ENCODE measurements around the gene CUTA.
A peak's percentile ranks its signal among the peaks of the same experiment; 100 is the strongest.

CUTA gene

DNA sequence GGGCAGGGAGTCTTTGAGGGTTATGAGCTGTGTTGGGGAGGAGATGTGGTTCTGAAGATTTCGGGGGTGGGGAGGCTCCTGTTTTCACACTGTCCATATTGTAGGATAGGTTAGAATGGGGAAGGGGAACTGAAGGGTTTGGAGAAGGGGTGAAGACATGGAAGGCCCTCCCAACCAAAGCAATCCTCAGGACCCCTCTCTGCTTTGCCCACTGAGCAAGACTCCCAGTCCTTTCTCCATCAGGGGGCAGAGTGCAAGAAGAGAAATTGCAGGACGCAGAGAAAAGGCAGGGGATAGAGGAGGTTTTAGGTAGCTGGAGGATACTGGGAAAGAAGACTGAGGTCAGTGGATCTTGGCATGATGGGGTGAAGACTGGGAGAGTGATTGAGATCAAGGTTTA, 5.9 kb upstream of the CUTA start:
- TF ChIP-seq ZNF274 (IDR thresholded peaks at IDR 0.05; ENCODE audit: low read depth, low read length) = no peak
- H3K4me3 ChIP-seq (ENCODE audit: low read length) = no peak overlapping the region

DNA sequence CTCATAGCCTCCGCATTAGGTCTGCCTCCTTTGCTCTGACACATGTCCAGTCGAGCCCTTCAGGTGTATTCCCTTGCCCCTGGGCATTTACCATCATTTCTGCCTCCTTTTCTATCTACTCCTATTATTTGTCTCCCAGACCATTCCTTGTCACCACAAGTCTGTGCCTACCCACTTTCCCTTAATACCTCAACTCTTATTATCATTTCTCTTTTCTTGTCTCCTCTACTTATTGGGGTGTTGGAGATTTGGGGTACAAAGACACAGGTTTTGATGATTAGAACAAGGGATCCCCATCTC, 3.4 kb upstream of the CUTA start:
- H3K4me3 ChIP-seq (ENCODE audit: low read length) = no peak overlapping the region
- no peak for TF ChIP-seq ZNF274 (IDR thresholded peaks at IDR 0.05; ENCODE audit: low read depth, low read length)

DNA sequence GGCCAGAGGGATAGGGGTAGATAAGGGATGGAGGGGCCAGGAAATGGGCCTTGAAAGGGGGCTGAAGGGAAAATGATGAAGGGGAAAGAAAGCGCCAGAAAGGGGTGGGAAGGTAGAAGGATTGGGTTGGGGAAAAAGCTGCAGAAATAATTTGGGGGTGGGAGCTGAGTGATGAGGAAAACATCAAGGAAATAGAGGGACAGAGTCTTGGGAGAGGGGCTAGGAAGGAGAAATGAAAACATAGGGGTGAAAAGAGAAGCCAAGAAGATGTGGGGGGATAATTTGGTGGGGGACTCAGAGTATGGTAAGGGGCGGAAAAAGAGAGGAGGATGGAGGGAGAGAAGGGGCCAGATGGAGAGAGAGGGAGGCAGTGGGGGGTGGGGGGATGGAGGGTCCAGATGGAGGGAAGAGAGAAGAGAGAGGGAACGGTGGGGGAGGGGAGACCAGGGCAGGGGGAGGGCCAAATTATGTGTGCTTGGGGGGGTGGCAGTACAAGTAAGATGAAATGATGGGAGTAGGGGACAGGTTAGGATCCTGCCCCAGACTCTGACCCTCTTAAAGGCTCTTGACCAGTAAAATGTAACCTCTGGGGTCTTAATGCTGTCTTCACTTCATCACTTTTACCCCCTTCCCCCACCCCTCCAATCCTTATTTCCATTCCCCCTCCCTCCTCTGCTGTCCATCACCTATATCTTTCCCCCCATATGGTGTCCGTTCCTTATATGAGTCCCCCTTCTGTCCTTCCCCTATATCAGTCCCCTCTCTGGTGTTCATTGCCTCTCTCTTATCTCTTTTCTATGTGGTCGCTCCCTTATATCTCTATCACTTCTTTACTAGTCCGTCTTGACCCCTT, 2.8 kb upstream of the CUTA start:
- no peak for TF ChIP-seq ZNF274 (IDR thresholded peaks at IDR 0.05; ENCODE audit: low read depth, low read length)
- no peak overlapping the region for H3K4me3 ChIP-seq (ENCODE audit: low read length)

DNA sequence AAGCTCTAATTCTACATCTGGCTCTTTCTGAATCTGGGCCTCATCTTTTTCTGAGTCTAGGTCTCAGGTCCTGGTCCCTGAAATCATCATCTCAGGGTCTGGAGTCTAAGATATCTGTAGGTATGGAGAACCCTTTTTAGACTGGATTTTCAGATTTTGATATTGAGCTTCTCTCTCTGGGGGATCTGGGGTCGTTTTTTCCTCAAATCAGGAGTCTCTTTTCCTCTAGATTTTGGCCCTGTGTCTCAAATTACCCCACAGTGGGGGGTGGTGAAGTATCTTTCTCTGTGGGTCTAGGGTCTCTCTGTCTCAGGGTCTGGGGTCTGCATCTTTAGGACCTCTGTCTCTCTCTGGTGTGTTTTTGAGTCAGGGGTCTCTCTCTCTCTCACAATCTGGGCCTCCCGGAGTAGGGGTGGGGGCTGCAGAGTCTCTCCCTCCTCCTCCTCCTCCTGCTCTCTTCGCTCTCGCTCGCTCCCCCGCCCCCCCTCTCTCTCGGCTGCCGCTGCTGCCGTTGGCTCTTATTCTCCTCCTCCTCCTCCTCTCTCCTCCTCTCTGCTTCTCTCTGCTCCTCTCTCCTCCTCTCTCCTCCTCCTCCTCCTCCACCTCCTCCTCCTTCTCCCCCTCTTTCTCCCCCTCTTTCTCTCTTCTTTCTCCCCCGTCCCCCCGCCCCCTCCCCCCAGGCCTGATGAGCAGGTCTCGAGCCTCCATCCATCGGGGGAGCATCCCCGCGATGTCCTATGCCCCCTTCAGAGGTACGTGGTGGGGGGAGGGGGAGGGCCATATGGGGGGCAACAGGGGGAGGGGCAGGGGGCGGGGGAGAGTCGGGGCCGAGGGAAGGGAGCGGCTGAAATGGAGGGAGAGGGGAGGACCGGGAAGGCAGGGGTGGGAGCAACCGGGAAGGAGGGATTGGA, 1.9 kb upstream of the CUTA start, which contains the start of gene SYNGAP1:
Gene SYNGAP1, plus strand, starts transcription at position 486 of the 911 bp plus-strand sequence. Its CDS starts 200 bp downstream, at position 686.
- TF ChIP-seq ZNF274 (IDR thresholded peaks at IDR 0.05; ENCODE audit: low read depth, low read length) = no peak
- H3K4me3 ChIP-seq (ENCODE audit: low read length) = no peak within 1 kb of the TSS; the same call in 1 of the 2 replicates

DNA sequence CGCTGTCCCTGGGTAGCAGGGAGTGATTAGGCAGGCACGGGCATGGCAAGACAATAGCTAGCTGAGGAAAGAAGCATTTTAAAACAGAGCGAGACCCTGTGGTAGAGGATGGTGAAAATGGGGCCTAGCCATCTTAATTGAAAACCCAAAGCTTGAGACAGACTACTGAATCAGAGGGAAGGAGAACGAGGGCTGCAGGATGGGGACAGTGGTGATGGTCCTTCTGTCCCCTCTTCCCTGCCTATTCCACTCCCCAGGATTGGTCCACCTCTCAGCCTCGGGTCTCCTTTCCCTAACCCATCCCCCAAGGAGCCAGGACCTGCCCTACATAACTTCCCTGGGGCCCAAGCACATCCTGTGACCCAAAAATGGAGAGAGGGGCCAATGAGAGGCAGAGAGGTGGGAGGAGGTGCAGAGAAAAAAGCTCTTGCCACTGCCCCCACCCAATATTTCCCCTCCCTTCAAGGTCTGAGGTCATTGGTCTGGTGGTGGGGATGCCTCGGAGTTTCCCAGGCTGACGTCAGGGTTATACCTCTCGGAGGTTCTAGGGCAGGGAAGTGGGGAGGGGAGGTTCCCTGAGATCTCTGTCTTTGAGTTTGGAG, 884 bp upstream of the CUTA start:
- no peak for TF ChIP-seq ZNF274 (IDR thresholded peaks at IDR 0.05; ENCODE audit: low read depth, low read length)
- H3K4me3 ChIP-seq (ENCODE audit: low read length) = peak overlapping the region; percentile 37; the same call in 1 of the 2 replicates

DNA sequence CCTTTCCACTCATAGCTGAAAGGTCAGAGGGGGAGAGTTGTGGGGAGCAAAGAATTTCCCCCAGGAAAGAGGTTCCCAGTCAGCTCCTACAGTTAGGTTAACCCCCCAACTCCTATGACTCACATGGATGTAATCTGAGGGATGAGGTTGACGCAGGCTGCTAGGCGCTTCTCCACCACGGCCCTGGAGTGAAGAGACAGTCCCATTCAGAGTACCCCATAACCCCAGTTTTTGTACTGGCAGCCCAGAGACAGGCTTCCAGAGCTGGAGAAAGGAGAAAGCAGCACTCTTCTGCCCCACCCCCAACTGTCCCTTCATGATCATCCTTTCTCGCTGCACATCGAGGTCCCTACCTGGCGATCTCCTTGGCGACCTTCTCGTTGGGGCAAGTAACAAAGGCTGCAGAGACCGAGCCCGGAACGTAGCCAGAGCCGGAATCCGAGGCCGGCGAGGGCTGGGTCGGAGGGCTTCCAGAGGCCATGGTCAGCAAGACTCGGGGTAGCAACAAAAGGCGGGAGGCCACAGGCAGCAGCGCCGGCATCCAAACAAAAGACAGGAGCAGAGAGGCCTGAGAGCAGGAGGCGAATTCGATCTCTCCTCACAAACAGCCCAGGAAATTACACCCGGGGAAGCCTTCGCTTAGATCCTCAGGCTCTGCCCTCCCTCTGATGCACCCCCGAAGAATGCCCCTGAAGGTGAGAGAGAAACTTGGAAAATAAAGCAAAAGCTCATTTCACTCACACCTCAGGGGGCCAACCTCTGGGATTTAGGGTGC, 592 bp downstream of the CUTA start:
- TF ChIP-seq ZNF274 (IDR thresholded peaks at IDR 0.05; ENCODE audit: low read depth, low read length) = no peak
- H3K4me3 ChIP-seq (ENCODE audit: low read length) = peak overlapping the region; percentile 80

DNA sequence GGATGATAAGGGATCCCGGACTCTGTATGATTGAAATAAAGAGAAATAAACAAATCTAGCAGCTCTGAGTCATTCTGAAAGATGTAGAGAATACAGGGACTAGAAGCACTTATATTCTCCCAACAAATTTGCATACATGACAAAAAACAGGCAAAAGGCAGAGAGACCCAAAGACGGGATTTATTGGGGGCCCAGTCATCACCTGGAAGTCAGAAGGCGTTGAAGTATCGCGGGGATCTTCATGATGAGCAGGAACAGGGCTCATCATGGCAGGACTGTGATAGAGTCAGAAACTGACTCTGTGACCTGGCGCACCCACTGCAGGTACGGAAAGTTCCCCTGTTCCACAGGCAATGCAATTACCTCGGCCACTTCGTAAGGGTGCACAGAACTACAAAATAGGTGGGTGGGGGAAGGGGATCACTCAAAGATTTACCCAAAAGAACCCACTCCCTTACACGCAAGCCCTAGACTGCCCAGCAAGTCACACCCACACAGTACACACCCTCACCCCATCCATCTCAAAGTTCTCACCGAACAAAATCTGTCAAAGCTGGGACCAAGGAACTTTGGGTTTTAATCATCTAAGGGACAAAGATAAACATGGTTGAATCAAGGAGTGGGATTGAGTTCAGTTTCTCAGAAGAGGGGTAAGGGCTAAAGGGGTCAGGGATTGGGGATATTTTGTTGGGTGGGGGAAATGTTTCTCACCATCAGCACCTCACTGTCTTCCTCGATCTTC, 1.4 kb downstream of the CUTA start:
- TF ChIP-seq ZNF274 (IDR thresholded peaks at IDR 0.05; ENCODE audit: low read depth, low read length) = no peak
- H3K4me3 ChIP-seq (ENCODE audit: low read length) = peak overlapping the region; percentile 80

DNA sequence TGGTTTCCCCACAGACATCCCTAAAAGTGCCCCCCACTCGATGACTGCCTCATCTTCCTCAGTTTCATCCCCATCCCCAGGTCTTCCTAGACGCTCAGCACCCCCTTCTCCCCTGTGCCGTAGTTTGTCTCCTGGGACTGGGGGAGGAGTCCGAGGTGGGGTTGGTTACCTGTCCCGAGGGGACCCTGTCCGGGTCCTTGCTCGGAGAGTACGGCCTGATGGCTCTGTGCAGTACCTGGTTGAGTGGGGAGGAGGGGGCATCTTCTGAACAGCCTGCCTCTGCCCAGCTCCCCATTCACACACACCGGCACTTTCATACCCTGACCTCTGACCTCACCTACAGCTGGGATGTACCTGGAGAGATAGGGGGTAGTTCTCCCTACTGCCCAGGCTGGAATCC, 2.1 kb downstream of the CUTA start:
- no peak for TF ChIP-seq ZNF274 (IDR thresholded peaks at IDR 0.05; ENCODE audit: low read depth, low read length)
- peak overlapping the region; percentile 32; the same call in 1 of the 2 replicates for H3K4me3 ChIP-seq (ENCODE audit: low read length)

DNA sequence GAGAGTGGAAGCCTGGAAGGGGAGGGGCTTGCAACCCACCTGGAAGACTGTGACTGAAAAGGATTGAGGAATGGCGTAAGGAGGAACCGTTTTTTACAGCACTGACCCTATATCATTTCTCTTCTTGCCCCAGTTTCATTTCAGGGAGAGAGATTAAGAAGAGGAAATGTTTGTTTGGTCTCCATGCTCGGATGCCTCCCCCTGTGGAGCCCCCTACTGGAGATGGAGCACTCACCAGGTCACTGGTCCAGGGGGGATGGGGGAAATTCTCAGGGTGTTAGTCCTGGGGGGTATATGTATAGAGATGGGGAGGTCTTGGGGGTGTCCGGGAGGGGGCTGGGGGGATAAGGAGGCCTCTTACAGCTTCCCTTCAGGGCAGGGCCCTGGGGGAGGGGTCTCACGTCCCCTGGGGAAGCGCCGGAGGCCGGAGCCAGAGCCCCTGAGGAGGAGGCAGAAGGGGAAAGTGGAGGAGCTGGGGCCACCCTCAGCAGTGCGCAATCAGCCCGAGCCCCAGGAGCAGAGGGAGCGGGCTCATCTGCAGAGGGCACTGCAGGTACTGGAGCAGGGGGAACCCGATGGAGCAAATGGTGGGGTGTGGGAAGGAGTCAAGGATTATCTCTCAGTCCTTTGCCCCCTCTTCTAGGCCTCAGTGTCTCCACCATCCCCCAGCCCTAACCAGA, 3.2 kb downstream of the CUTA start:
- TF ChIP-seq ZNF274 (IDR thresholded peaks at IDR 0.05; ENCODE audit: low read depth, low read length) = no peak
- H3K4me3 ChIP-seq (ENCODE audit: low read length) = no peak overlapping the region

DNA sequence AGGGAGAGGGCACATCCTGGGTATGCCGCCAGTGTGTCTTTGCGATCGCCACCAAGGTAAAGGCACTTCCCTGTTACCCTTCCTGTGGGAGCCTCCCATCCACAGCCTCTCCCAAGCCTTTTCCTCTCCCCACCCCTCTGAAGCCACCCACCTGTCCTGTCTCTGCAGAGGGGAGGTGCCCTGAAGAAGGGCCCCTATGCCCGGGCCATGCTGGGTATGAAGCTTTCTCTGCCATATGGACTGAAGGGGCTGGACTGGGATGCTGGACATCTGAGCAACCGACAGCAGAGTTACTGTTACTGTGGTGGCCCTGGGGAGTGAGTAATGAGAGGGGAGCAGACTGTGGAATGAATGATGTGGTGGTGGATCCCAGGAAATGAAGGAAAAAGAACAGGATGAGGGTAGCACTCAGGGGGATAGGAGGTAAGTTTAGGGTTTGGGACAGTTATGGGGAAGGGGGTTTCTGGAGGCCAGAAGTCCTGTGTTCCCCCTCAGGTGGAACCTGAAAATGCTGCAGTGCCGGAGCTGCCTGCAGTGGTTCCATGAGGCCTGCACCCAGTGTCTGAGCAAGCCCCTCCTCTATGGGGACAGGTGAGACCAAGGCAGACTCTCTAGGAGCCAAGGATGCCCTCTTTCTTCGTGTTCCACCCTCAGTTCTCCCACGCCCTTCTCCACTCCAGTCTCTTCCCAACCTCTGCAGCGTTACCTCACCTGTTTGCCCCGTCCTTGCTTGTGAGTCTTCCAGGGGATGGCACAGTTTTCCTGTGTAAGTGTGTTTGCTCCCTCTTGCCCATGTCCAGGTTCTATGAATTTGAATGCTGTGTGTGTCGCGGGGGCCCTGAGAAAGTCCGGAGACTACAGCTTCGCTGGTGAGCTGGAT, 4.4 kb downstream of the CUTA start:
- H3K4me3 ChIP-seq (ENCODE audit: low read length) = no peak overlapping the region
- no peak for TF ChIP-seq ZNF274 (IDR thresholded peaks at IDR 0.05; ENCODE audit: low read depth, low read length)

DNA sequence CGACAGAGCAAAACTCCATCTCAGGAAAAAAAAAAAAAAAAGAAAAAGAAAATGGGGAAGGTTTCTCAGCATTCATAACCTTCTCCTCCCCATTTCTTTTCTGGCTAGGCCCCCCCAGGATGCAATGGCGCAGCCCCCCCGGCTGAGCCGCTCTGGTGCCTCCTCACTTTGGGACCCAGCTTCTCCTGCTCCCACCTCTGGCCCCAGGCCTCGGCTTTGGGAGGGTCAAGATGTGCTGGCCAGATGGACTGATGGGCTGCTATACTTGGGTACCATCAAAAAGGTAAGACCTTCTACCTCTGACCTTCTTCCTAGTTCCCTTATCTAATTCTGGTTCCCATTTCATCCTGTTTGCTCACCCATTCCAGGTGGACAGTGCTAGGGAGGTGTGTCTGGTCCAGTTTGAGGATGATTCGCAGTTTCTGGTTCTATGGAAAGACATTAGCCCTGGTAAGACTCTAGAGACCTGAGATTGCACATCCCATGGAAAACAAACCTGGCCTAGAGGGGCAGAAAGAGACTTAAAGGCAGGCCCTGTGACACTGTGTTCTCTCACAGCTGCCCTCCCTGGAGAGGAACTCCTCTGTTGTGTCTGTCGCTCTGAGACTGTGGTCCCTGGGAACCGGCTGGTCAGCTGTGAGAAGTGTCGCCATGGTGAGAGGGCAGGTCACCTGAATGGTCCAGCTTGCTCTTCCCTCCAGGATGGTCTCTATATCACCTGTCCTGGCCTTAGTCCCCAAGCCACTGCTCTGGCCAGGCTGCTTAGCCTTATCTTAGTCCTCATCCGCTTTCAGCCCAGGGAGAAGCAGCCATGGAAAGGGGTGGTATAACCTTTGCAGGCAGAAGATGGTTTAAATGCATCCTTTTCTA, 5.5 kb downstream of the CUTA start:
- no peak for TF ChIP-seq ZNF274 (IDR thresholded peaks at IDR 0.05; ENCODE audit: low read depth, low read length)
- H3K4me3 ChIP-seq (ENCODE audit: low read length) = no peak overlapping the region
